Inflammatory macrophage (primary cell): ENCODE results near the gene PREP.

Experiments
- DNase-seq, 2 donors: peaks; one replicate each; pipeline ENCODE4 v3.0.0-alpha.2; 2020 to 2022

Gene PREP

DNA sequence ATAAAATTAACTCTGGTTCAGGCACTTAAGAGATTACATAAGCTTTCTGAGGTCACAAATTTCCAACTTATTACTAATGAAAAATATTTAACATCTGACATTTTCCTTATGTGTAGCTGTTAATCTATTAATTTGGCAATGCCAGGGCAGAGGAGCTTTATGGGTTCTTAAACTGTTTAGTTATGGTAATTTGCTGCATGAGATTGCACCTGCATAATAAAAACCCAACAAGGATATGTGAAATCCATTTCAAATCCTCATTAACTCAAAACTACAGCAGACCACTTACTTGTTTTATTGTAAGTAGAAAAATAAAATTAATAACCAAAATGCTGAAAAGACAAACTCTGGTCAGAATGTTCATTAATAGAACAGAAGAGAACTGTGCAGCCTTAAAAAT is 98.1 kb downstream of the PREP start:
- no peak for DNase-seq

DNA sequence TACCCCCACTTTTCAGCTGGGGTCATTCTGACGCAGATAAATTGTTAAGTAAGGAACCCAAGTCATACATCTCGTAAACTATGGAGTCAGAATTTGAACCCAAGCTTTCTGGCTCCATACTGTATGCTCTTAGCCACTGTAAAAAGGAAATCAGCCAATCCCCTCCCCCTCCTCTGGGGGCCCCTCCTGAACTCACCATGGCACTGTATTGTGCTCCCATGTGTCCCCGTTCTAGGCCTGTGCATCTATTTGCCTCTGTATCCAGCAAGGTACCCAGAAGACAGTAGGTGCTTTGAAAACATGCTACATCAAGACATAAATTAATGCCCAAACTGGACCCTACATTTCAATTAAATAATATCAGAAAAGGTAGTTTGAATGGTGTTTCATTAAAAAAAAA is 98.5 kb downstream of the PREP start:
- no peak for DNase-seq

DNA sequence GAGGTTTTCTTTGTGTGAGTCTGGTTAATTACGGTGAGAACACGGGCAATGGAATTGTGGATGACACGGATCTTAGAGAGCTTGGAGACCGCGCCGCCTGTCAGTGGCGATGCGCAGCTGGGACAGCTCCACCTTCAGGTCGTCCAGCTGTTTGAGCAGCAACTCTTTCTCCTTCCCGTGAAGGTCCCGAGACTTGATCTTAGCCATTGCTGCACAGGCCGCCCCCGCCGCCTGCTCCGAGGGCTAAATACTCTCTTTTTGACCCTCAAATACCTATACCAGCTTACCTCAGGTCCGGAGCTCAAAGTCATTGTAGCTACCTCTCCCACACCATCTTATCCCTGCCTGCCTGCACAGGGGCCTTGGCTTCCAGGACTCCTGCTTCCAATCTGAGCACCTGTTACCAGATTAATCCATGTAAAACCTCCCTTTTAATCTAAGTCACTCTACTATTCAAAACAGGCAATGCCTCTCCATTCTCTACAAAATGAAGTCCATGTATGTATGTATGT is 100.2 kb downstream of the PREP start:
- DNase-seq: no peak

DNA sequence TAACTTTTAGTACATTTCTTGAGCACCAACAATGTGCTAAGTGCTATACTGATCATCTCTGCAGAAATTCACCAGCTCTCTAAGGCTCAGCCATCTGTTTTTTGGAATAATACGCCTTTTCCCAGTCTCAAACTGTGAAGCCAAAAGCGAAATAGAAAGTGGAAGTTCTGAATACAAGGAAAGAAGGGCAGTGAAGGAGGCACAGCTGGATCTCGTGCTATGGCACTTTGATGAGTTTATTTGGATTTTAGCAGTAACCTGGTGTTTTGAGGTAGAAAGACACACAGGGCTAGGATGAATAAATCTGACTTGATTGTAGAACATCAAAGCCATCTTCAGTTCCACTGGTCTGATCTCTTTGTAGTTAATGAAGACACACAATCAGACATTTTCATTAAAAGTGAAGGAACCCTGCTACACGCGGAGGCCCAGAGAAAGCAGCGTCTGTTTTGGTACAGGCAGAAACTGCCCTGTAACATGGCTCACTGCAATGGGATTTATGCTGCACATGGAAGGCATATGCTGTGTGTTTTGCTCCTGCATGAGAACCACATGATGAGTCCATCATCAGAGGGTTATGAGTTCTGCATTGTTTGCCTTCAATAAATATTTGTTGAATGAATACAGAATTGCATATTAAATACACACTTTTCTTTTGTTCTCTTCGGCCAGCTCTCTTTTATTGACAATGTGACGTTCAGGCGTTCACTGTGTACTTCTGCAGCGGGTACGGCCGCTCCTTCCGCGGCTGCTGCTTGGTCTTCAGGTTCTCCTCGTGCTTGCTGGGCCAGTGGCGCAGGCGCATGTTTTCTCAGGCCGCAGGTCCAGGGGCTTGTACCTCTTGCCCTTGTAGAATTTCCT is 100.9 kb downstream of the PREP start:
- no peak for DNase-seq

DNA sequence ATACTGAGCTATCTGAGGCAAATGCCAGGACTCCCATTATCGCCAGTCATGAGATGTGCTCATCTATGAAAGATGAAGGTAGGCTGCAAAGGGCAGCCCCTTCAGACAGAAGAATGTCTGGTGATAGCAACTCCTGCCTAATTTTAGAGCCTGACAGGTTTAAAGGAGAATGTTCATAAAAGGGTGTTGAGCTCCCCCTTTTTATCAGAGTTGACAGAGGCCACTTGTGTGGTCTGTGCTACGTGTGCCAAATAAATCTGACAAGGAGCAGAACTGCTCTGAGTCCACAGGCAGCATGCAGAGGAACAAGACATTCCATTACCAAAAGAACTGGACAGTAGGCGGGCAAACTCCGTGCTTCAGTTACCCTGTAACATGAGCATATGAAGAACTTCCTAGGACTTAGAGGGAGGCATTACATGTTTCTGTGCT is 101.8 kb downstream of the PREP start:
- no peak for DNase-seq

DNA sequence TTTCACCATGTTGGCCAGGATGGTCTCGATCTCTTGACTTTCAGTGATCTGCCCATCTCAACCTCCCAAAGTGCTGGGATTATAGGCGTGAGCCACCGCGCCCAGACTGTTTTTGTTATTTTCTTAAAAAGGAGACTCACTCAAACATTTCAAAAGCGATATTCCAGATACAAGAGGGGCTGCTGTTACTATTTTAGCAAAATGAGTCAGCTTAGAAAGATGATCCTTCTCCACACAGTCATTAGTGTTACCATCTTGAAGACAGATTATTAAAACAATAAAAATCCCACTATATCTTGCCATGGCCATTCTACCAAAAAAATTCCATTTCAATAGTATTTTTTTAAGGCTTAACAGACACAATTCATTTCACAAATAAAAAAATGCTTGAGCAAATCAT is 102.8 kb downstream of the PREP start:
- DNase-seq: no peak

DNA sequence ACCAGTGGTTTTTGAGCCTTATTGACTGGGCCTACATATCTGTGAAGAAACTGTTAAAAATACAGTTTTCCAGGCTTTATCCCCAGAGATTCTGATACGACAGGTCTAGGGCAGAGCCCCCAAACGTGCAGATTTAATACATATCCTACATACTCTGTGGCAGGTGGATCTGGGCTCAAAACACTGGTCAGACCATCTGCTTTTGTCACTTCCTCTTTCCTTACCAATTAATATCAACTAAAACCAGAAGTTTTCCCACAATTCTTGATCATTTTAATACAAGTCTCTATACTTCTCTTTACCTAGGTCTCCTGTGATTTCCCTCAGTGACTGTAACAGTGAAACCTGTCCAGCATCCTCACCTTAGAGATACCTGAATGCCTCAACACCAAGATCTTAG is 108.8 kb downstream of the PREP start:
- DNase-seq: no peak

DNA sequence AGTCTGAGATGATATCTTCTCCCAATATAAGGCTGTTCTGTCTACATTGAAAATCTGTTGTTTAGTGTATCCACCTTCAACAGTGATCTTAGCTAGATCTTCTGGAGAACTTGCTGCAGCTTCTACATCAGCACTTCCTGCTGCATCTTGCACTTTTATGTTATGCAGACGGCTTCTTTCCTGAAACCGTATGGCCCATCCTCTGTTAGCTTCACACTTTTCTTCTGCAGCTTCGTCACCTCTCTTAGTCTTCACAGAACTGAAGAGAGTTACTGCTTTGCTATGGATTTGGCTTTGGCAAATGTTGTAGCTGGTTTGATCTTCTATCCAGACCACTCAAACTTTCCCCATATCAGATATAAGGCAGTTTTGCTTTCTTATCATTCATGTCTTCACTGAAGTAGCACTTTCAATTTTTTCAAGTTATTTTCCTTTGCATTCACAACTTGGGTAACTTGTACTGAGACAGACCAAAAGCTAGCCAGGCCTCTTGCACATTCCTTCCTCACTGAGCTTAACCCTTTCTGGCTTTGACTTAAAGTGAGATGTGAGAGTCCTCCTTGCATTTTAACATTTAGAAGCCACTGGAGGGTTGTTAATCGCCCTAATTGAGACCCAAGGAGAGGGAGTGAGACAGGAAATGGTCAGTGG is 110.1 kb downstream of the PREP start:
- no peak for DNase-seq

DNA sequence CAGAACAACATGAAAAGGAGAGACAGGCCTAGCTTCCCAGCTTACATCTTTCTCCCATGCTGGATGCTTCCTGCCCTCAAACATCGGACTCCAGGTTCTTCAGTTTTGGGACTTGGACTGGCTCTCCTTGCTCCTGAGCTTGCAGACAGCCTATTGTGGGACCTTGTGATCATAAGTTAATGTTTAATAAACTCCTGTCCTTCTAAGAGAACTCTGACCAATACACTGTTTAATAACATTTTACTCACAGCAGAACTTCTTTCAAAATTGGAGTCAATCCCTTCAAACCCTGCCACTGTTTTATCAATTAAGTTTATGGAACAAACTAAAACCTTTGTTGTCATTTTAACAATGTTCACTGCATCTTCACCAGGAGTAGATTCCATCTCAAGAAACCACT is 111.4 kb downstream of the PREP start:
- DNase-seq: no peak

DNA sequence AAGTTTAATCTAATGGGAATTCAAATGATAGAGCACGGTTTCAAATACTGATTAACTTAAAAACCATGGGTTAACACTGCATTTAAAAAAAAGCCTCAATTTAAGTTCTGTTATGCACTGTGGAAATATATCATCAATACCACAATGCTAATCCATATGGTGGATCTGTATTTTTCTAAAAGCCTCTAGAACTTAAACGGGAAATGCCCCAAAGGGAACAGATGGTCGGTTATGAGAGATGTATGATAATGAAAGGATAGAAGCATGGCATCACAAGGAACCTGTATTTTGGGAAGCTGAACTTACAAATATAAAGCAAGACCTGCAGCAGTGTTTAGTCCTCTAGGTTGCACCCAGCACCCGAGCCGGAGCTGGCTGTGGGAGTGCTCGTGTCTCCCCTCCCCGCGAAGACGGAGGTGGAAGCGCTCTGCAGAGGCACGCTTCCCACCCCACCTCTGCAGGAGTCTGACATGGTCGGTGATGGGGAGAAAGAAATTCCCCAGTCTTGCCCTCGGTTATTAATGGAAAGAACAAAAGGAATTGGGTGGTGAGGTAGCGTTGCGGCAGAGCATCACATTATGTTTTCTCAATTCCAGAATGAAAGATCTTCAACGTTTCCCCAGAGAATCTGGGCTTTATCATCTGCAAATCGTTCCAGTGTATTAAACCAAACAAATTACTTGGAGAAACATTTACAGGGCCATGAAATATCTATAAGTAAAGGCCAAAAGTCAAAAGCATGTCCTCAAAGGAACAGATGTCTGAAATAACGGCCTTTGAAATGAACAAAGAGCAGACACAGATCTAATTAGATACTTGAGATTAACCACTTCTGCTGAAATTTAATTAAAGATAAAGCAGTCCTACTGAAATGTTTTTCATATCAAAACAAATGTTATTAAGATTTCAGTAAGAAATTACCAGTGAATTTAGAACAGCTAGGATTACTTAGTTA is 120.0 kb downstream of the PREP start:
- DNase-seq: no peak

DNA sequence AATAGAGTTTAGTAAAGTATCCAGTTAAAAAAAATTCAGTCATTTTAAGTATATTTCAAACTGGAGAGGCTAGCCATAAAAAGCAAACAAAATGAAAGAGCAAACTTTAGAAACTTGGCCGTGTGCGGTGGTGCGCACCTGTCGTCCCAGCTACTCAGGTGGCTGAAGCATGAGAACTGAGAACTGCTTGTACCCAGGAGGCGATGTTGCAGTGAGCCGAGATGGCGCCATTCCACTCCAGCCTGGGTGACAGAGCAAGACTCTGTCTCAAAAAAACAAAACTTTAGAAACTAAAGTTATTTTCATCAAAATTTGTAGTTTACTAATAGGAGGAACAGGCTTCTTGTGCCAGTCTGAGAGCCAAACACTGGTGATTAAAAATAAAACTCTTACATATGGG is 122.8 kb downstream of the PREP start:
- DNase-seq: no peak

DNA sequence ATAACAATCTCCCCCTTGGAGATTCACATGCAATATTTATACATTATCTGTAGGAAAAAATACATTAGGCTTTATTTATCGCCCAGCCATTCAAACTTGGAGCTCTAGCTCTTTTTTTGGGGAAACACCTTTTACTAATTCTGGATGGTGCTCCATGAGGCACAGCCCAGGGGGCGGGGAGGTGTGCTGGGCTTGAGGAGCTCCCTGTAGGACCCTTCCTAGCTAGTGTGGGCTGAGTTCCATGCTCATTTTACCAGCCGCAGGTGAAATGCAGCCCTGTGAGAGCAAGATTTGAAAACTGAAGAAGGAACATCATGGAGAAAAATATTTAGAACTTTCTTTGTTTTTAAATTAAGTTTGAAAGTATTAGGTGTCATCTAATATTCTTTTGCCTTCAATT is 123.4 kb downstream of the PREP start:
- no peak for DNase-seq

DNA sequence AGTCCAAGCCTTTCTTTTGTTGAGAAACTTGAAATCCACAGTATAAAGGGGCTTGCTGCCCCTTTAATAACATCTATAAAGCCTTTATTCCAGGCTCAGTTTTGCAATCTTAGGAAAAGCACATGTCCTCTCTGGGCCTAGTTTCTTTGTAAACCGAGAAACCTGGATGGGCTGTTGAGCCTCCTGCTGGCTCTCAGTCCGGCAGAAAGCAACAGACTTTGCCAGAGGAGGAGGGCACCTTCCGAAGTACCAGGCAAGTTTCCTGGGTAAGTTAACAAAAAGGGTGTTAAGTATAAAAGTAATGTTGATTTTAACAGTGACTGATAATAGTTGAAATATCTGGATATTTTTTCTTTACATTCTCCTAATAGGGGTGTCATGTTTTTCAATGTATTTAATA is 124.1 kb downstream of the PREP start:
- DNase-seq: no peak

DNA sequence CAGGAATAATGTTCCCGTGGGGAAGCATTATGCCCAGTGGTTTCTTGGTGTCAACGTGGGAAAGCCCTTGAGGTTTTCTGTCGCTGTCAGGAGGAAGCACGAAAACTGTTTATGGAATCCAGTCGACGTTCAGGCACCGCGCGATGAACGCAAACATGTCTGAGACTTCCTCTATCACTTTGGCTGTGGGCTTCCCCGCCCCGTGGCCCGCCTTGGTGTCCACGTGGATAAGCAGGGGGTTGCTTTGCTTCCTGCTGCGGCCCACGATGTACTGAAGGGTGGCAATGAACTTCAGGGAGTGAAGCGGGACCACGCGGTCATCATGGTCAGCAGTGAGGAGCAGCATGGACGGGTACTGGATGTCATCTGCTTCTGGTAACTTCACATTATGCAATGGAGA is 124.8 kb downstream of the PREP start:
- no peak for DNase-seq

DNA sequence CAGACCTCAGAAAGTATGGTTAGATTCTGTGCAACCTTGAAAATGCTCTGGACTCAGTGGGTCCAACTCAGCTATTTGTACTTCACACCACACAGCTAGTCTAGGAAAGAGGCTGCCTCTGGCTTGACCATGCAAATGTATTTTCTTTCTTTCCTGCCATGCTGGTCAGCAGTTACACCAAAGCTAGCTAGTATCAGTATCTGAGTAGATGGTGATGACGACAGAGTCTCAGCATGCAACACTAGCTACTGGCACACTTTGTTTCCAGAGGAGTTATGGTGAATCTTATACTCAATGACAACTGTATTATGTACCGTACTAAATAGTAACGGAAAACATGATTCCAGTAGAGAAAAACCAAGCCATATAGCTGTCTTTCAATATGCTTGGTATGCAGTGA is 126.5 kb downstream of the PREP start:
- DNase-seq: no peak

DNA sequence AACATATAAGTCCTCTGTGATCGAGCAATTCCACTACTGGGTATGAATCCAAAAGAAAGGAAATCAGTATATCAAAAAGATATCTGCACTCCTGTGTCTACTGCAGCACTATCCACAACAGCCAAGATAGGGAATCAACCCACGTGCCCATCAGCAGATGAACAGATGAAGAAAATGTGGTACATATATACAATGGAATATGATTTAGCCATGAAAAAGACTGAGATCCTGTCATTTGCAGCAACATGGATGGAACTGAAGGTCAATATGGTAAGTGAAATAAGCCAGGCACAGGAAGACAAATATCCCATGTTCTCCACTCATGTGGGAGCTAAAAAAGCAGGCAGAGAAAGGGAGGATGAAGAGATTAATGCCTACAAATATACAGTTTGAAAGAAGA is 127.3 kb downstream of the PREP start:
- no peak for DNase-seq

DNA sequence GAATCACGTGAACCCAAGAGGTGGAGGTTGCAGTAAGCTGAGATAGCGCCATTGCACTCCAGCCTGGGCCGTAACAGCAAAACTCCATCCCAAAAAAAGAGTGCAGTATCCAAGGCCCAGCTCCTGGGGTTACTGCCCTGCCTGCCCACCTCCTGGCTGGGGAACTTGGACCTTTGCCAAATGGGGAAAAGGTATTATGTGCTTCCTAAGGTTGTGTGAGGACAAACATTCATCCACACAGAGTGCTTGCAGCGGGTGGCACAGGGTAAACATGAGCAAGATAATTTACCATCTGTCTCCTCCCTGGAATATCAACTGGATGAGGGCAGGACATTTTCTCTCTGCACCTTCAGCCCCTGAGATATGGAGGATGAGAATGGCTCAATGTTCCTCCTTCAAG is 128.2 kb downstream of the PREP start:
- no peak for DNase-seq

DNA sequence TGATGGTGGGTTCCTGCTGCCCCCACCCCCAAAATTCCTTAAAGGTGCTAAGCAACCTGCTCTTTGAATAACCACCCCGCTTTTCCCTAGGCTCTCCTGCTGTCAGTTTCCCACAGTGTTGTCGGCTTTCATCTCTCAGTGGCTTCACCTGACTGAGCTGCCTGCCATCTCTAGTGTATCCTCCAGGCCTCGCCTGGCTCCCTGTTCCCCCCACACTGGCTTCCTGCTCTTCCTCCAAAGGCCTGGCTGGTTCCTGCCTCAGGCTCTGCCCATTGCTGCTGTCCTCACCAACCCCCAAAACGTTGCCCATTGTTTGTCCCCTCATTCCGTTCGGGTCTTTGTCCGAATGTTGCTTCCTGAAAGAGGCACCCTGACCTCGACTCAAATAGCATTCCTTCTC is 129.3 kb downstream of the PREP start:
- no peak for DNase-seq

DNA sequence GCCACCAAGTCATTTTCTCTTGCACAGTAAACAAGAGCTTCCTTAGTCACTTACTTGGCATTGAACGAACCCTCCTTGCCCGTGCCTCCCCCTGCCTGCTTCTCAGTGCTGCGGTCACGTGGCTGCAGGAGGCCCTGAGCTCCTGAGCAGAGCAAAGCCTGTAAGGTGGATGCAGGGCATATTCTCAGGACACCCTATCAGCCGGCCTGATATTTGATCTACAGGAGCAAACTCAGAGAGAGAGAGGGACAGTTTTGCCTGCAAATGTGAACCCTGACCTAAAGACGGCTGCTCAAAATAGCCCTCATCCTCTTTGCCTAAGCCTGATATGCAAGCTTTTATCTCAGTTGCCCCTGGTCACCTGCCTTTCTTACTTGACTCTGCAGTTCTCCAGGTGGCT is 130.1 kb downstream of the PREP start:
- no peak for DNase-seq

DNA sequence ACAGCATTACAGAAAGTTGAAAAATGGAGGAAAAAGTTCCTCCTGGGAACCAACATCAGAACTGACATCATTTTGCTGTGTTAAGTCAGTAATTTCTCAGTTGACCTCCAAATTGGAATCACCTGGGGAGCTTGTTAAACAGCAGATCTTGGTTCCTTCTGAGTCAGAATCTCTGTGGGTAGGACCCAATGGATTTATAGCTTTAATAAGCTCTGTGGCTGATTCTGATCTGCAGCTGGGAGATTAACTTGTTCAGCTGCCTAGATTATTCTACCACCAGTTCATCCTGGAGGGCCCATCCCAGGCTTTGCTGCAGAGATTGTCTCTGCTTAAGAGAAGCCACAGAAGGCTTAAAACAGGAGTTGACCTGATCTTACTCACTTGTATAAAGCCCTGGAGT is 132.4 kb downstream of the PREP start:
- DNase-seq: no peak

DNA sequence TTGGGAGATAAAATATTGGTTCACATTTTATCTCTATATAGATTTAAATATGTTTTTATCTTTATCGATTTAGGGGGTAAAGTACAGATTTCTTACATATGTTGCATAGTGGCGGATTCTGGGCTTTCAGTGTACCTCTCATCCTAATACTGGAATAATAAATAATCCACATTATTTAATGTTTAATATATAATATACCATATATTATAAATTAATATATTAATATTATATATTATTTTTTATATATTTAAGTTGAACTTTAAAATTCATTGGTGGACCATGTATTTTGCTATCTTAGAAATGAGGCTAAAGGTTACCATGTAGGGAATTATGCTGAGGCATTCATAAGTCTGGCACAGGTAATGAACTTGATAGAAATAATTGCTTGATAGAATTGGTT is 133.5 kb downstream of the PREP start:
- no peak for DNase-seq

DNA sequence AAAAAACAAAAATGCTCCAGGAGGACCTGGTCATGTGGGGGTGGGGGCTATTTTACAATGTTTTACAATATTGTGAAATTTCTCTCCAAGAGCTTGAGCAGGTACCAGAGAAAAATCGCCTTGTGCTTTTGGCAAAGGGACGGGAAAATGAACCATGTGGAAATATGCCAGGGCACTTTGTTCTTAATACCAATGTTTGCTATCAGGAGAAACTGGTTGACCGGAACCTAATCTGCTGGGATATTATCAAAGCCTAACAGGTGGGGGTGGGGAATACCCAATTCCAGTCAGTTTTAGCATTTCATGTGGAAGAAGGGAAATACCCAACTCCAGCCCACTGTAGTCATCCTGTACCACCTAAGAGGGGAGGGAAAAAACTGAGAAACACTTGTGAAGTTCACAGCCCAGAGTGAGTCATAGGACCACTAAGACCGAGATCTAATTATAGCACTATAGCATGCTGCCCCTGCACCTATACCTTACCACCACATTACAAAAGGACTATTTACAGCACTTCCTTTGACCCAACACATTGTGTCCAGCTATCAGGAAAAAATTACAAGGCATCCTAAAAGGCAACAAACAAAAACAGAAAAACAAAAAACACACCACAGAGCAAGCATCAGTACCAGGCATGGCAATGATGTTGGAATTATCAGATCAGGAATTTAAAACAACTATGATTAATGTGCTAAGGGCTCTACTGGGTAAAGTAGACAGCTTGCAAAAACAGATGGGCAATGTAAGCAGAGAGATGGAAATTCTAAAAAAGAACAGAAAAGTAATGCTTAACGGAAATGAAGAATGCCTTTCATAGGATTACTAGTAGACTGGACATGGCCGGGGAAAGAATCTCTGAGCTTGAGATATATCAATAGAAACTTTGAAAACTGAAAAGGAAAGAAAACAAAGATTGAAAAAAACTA is 138.9 kb downstream of the PREP start:
- DNase-seq: no peak
